ENCODE measurements around the gene ZFHX2. TPM values are rescaled to one million over a fixed set of nuclear protein-coding genes. Genes with fewer than 3 reads are reported as not detected.

ZFHX2 gene
- total and polyA plus RNA-seq, 2 of the 13 experiments (the other 11 are each of a cell fraction or from before 2014, with no cell fraction given), result 0.17 to 0.44 TPM

DNA sequence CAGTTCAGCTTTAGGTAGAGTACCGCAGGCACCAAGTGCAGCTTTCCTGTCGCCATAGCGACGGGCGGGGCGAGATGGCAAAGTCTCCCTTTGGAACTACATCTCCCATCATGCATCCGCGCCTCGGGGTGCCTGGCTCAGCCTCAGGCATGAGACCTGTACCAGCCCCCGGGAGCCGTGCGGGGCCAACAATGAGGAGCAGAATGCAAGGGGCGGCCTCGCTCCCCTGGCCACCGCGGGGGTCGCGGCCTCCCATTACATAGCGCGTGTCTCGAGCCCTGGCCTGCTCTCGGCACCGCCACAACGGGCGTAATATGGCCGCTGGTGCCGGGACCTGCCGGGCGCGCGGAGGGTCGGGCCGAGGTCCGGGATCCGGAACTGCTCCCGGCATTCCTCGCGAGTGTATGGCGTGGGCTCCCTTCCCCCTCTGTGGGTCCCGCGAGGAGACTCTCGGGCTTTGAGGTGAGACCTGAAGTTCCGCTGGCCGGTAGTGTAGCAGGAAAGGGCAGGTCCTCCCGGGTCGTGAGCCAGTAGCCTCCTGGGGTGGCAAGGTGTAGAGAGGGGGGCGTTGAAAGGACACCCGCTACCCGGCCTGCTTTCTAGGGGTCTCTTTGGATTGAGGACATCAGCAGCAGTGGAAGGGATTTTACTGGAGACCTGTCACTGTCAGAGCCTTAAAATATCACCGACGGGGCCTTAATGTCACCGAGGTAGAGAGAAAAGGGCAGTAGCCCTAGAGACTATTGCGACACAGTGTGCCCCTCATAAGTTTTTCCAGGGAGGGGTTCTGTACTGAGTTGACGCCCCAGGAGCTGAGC is 4.5 kb upstream of the ZFHX2 start, which contains the start of gene THTPA (continued):
- TF ChIP-seq, protein P1, sequence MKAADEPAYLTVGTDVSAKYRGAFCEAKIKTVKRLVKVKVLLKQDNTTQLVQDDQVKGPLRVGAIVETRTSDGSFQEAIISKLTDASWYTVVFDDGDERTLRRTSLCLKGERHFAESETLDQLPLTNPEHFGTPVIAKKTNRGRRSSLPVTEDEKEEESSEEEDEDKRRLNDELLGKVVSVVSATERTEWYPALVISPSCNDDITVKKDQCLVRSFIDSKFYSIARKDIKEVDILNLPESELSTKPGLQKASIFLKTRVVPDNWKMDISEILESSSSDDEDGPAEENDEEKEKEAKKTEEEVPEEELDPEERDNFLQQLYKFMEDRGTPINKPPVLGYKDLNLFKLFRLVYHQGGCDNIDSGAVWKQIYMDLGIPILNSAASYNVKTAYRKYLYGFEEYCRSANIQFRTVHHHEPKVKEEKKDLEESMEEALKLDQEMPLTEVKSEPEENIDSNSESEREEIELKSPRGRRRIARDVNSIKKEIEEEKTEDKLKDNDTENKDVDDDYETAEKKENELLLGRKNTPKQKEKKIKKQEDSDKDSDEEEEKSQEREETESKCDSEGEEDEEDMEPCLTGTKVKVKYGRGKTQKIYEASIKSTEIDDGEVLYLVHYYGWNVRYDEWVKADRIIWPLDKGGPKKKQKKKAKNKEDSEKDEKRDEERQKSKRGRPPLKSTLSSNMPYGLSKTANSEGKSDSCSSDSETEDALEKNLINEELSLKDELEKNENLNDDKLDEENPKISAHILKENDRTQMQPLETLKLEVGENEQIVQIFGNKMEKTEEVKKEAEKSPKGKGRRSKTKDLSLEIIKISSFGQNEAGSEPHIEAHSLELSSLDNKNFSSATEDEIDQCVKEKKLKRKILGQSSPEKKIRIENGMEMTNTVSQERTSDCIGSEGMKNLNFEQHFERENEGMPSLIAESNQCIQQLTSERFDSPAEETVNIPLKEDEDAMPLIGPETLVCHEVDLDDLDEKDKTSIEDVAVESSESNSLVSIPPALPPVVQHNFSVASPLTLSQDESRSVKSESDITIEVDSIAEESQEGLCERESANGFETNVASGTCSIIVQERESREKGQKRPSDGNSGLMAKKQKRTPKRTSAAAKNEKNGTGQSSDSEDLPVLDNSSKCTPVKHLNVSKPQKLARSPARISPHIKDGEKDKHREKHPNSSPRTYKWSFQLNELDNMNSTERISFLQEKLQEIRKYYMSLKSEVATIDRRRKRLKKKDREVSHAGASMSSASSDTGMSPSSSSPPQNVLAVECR (CRISPR knock-in tag; IDR thresholded peaks at IDR 0.05; ENCODE audit: borderline replicate concordance), result peak; percentile 100
- TF ChIP-seq BRCA1 (CRISPR knock-in tag; IDR thresholded peaks at IDR 0.05) (peak; percentile 98), ZNF253 (CRISPR knock-in tag; IDR thresholded peaks at IDR 0.05; ENCODE audit: borderline replicate concordance) (no peak; the same call in 1 of the 2 replicates), ZFP36L2 (CRISPR knock-in tag; IDR thresholded peaks at IDR 0.05) (no peak; the same call in none of the 2 replicates), EEA1 (CRISPR knock-in tag; IDR thresholded peaks at IDR 0.05; ENCODE audit: borderline replicate concordance) (peak; percentile 91; the same call in 1 of the 2 replicates), MED8 (CRISPR knock-in tag; IDR thresholded peaks at IDR 0.05; ENCODE audit: insufficient replicate concordance) (peak; percentile 82), AGO1 (IDR thresholded peaks at IDR 0.05; ENCODE audit: low read depth, low read length, poor library complexity, severe bottlenecking) (peak; percentile 91), ZNF598 (CRISPR knock-in tag; IDR thresholded peaks at IDR 0.05; ENCODE audit: borderline replicate concordance) (peak; percentile 100), KDM6A (CRISPR knock-in tag; IDR thresholded peaks at IDR 0.05; ENCODE audit: low read depth) (peak; percentile 72), SIN3A (IDR thresholded peaks at IDR 0.05; ENCODE audit: borderline replicate concordance, low read depth, low read length) (peak; percentile 96), ERF (CRISPR knock-in tag; IDR thresholded peaks at IDR 0.05) (peak; percentile 92)
- TF ChIP-seq, protein P2, sequence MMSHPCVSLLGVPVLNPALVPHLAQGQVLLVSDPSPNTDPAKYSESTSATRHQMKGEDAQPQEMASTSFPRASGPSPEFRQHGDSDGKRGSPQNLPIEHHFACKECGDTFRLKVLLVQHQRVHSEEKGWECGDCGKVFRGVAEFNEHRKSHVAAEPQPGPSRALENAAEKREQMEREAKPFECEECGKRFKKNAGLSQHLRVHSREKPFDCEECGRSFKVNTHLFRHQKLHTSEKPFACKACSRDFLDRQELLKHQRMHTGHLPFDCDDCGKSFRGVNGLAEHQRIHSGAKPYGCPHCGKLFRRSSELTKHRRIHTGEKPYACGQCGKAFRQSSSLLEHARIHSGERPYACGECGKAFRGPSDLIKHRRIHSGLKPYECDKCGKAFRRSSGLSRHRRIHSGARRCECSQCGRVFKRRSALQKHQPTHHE (CRISPR knock-in tag; IDR thresholded peaks at IDR 0.05; ENCODE audit: borderline replicate concordance), result peak; percentile 90
- TF ChIP-seq, protein P3, sequence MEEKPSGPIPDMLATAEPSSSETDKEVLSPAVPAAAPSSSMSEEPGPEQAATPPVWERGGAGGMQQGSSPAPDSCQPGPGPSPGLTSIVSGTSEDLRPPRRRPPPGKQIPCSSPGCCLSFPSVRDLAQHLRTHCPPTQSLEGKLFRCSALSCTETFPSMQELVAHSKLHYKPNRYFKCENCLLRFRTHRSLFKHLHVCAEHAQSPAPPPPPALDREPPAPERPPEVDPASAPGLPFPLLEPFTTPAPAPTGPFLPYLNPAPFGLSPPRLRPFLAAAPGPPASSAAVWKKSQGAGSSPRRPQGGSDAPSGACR (CRISPR knock-in tag; IDR thresholded peaks at IDR 0.05), result peak; percentile 100
- TF ChIP-seq, protein P4, sequence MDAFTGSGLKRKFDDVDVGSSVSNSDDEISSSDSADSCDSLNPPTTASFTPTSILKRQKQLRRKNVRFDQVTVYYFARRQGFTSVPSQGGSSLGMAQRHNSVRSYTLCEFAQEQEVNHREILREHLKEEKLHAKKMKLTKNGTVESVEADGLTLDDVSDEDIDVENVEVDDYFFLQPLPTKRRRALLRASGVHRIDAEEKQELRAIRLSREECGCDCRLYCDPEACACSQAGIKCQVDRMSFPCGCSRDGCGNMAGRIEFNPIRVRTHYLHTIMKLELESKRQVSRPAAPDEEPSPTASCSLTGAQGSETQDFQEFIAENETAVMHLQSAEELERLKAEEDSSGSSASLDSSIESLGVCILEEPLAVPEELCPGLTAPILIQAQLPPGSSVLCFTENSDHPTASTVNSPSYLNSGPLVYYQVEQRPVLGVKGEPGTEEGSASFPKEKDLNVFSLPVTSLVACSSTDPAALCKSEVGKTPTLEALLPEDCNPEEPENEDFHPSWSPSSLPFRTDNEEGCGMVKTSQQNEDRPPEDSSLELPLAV (CRISPR knock-in tag; conservative IDR thresholded peaks at IDR 0.05; ENCODE audit: low read depth), result no peak
- TF ChIP-seq, protein P5, sequence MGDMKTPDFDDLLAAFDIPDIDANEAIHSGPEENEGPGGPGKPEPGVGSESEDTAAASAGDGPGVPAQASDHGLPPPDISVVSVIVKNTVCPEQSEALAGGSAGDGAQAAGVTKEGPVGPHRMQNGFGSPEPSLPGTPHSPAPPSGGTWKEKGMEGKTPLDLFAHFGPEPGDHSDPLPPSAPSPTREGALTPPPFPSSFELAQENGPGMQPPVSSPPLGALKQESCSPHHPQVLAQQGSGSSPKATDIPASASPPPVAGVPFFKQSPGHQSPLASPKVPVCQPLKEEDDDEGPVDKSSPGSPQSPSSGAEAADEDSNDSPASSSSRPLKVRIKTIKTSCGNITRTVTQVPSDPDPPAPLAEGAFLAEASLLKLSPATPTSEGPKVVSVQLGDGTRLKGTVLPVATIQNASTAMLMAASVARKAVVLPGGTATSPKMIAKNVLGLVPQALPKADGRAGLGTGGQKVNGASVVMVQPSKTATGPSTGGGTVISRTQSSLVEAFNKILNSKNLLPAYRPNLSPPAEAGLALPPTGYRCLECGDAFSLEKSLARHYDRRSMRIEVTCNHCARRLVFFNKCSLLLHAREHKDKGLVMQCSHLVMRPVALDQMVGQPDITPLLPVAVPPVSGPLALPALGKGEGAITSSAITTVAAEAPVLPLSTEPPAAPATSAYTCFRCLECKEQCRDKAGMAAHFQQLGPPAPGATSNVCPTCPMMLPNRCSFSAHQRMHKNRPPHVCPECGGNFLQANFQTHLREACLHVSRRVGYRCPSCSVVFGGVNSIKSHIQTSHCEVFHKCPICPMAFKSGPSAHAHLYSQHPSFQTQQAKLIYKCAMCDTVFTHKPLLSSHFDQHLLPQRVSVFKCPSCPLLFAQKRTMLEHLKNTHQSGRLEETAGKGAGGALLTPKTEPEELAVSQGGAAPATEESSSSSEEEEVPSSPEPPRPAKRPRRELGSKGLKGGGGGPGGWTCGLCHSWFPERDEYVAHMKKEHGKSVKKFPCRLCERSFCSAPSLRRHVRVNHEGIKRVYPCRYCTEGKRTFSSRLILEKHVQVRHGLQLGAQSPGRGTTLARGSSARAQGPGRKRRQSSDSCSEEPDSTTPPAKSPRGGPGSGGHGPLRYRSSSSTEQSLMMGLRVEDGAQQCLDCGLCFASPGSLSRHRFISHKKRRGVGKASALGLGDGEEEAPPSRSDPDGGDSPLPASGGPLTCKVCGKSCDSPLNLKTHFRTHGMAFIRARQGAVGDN (CRISPR knock-in tag; IDR thresholded peaks at IDR 0.05), result peak; percentile 98

Measured in HepG2 (cell line).